ENCODE data around the gene KIAA2012.

KIAA2012 gene

DNA sequence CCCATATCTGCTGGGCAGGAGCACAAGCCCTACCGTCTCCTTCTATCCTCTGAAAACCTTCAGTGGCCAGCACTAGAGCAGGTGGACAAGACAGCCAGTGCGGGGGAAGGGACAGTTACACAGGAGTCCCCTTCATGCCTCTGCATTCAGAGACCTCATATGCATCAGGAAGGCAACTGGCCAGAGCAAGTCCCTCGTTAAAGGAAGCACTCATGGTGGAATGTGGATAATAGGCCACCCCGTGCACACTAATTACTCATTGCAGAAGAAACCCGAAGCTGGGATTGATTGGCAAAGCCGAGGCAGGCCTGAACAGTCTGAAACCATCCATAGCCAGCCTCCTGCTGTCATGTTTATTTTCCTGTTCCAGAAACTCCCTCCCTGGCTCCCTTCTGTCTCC, 11.2 kb downstream of the KIAA2012 start:
- no peak for DNase-seq (ENCODE audit: low read depth in 2 of 2)

DNA sequence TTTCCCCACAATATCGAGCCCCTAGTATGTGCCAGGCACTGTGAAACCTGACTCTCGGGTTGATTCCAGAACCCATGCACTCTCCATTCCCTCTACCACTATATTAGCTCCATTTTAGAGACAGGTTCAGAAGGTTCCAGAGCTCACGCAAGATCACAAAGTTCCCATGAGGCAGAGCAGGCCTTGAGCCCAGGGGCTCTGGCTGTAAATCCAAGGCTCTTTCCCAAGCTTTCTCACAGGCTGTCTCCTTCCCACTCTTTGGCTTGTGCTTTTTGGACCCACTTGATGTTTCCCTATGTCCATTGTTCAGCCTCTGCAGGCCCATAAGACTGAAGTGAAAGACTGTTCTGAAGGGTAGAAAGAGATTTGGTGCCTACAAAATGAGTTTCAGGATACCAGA, 15.7 kb downstream of the KIAA2012 start:
- no peak for DNase-seq (ENCODE audit: low read depth in 2 of 2)

DNA sequence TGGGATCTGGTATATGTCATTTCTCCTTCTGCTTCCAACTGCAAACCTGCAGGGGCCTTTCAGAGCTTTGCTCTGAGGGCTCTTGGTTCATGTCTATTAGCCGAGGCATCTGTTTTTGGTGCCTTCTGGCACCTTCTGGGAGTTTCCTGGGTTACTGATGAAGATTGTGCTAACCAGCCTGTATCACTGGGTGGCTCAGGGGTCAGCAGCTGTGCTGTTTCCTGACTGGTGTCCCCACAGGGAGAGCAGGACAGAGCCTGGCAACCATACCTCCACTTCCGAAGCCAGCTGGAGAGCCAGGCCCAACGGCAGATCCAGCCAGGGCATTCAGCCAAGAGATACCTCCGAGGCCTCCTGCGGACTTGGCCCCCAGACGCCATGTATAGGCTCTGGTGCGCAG, 17.5 kb downstream of the KIAA2012 start:
- no peak for DNase-seq (ENCODE audit: low read depth in 2 of 2)

DNA sequence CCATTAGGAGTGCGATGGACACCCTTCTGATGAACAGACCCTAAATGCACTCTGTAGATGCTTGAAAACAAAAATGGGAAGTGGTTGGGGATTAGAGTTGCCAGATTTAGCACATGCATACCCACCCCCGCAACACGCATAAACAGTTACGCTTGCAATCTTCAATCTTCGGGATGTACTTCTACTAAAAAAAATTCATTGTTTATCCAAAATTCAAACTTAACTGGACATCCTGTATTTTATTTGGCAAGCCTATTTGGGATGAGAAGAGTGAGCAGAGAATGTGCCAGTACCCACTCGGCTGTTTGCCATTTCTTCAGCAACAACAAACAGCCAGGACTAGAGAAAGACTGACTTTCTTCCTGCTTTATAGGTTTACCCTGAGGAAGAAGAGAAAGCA, 18.4 kb downstream of the KIAA2012 start:
- DNase-seq (ENCODE audit: low read depth in 2 of 2) = no peak

DNA sequence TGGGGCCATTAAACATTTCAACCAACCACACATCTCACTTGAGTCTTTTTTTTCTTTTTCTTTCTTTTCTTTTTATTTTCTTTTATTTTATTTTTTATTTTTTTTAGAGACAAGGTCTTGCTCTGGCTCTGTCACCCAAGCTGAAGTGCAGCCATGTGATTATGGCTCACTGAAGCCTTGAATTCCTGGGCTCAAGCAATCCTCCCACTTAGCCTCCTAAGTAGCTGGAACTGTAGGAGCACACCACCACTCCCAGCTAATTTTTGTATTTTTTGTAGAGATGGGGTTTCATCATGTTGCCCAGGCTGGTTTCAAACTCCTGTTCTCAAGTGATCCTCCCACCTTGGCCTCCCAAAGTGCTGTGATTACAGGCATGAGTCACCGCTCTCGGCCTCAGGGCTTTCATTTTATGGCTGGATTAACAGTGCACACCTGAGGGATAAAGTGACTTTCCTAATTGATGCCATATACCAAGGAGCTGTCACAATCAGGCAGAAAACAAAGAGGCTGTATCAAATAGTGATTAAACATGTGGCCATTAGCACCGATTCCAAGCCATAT, 21.5 kb downstream of the KIAA2012 start:
- no peak for DNase-seq (ENCODE audit: low read depth in 2 of 2)

DNA sequence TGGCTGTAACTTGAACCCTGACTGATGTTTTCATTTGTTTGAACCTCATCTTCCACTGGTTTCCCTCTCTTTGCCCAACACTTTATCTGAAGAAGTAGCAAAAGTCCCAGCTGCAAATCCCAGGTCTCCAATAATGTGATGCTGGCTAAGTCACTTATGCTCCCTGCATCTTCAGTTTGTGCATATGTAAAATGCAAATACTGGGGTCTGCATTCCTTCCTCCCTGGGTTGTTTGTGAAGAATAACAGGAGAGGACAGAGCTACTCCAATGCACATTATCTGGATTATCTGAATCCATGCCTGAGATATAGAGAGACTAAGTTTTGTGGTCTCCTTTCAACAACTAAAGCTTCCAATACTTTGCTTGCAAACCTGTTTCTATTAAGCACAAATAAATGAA, 22.2 kb downstream of the KIAA2012 start:
- no peak for DNase-seq (ENCODE audit: low read depth in 2 of 2)

DNA sequence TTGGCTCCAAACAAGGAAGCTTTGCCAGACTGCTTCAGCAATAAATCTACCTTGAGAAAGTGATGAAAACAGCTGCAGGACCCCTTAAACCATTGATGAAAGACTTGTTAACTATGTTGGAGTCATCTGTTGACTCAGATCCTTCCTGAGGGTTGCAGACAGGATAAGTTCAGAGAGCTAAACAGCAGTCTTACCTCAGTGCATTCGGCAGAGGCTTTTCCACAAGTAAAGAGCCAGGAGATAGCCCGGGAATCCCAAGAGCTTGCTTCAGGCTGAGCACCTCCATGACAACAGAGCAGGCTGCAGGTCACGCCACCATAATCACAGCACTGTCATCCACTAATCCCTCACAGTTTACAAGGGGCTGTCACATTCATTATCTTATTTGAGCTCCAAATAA, 23.7 kb downstream of the KIAA2012 start:
- DNase-seq (ENCODE audit: low read depth in 2 of 2) = no peak

DNA sequence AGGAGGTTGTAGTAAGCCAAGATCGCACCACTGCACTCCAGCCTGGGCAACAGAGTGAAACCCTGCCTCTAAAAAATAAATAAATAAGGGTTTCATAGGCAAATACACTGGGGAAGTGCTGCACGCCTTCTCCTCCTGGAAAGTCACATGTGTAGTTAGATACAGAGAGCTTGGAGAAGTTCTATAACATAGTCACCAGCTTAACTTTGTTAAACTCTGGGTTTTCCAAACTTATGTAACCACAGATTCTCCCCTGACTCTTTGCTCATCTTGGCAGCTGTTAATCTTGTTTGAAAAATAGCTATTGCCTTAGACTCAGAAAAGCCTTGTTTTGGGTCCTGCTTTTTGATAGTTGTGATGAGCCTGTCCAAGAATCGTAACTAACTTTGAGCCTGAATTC, 25.2 kb downstream of the KIAA2012 start:
- no peak for DNase-seq (ENCODE audit: low read depth in 2 of 2)

DNA sequence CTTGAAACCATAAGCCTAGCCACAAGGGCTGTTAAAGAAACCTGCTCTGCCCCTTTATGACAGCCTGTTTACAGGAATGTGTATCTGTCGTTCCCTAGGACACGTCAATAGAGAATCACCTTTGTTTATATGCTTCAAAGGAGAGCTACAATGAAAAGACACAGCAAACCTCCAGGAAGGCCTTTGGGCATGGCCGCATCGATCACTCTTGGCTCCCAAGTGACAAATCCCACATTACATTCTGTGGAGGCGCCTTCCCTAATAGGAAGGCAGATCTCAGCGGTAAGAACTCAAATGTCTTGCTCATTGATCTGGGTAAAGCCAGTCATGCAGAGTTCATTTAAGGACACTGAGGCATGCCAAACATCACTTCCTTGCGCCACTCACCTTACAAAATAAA, 26.5 kb downstream of the KIAA2012 start:
- no peak for DNase-seq (ENCODE audit: low read depth in 2 of 2)

DNA sequence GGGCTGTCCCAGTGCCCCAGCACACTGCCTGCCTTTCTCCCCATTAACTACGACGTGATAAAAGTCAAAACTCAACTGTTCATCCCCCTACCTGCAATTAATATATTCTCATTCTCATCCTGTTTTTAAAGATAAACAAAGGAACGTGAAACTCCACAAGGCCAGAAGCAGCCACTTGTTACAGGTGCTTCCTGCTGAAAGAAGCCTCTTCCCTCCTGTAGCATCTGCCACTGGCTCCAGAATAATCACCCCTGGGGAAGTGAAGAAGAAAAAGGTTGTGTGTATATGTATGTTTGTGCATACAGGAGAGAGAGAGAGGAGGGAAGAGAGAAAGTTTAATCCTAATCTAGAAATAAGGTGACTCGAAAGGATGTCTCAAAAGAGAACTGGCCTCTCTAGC, 27.1 kb downstream of the KIAA2012 start:
- DNase-seq (ENCODE audit: low read depth in 2 of 2) = no peak

DNA sequence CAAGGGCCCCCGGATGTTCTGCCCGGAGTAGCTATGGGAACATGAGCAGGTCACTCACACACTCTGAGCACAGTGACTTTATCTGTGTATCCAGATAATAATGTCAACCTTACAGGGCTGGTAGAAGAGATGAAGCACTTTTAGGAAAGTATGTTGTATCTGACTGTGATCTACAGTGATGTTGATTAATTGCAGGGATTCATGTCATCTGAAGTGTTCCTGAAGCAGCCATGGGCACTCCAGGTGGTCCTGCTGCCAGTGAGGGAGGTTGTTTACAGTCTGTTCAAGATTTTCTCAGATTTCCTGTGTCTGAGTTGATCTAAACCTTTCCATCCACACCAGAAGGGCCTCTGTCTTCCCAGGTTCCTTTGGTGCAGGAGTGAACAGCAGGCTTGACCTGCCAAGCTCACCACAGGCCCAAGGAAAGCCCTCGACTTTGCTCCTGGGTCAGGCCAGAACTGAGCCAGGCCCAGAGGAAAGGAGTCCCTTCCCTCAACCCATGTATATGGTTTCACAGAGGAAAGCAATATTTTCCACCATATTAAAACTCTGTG, 28.0 kb downstream of the KIAA2012 start:
- no peak for DNase-seq (ENCODE audit: low read depth in 2 of 2)

DNA sequence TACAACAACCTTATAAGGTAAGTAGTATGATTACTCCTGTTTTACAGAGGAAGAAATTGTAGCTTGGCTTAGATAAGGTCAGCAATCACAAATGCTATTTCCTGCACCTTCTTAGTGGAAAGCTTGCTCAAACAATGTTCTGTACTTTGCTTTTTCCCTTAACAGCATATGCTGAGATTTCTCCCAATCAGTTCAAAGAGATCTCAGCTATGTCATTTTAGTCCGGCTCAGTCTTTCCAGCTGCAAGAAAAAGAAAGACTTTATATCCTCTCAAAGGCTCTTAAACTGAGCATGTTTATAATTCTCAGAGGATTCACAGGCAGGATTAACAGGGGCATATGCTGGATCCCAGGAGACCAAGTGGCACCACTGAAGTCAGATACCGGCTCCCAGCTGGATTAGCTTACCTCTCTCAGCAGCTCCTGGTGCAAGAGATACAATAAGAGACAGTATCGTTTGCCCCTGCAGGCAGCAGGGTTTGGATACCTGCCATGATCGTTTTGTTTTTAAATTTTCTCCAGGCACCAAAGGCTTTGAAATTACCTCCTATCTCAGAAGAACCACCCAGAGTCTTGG, 29.5 kb downstream of the KIAA2012 start:
- DNase-seq (ENCODE audit: low read depth in 2 of 2) = no peak

DNA sequence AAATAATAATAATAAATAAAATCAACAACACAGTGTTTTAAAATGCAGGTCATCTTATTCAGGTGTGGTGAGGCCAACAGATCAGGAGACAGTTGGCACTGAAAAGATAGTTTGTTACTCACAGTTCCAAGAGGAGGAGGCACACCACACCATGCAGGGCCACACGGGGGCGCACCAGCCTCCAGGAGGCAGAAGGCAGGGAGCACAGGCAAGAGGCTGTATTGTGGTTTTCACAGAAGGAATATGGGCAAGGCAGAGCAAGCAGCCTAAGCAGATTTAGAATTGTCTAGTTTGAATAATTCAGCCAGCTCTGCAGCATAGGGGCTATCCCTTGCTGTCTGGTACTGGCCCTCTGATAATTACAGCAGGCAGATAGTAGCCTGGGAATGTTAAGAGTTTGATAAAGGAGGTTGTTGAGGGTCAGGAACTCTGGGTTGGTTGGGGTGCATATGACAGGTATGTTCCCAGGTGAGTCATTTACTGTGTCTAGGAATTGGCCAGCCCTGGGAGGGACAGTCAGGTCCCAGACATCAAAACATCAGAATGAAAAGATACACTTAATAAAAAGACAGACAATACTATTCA, 31.3 kb downstream of the KIAA2012 start:
- DNase-seq (ENCODE audit: low read depth in 2 of 2) = peak in 1 of 2 experiments; percentile 53

DNA sequence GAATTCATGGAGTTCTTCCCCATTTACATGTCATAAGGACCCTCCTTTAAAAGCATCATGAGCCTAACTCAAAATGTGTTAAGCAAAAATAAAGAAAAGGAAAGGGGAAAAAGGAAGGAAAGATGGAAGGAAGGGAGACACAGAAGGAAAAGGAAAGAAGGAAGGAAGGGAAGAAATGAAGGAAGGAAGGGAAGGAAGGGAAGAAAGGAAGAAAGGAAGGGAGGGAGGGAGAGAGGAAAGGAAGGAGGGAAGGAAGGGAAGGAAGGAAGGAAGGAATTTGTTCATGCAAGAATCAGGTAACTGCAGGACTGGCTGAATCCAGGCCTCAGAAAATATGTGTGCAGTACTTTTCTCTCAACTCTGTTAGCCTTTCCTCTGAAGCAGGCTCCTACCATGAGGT, 32.0 kb downstream of the KIAA2012 start:
- DNase-seq (ENCODE audit: low read depth in 2 of 2) = no peak

DNA sequence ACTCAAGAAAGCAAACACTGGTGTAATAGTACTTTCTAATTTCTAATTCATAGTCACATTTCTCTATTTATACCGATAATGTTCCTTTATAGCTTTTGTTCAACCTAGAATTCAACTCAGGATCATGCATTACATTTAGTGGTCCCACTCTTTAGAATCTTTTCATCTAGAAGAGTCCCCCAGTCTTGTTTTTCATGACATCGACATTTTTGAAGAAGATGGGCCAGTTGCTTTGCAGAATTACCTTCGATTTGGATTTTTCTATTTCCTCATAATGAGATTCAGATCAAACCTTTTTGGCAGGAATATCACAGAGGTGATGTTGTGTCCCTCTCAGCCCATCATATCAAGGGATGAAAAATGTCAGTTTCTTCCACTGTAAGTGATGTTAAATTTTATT, 35.3 kb downstream of the KIAA2012 start:
- no peak for DNase-seq (ENCODE audit: low read depth in 2 of 2)

DNA sequence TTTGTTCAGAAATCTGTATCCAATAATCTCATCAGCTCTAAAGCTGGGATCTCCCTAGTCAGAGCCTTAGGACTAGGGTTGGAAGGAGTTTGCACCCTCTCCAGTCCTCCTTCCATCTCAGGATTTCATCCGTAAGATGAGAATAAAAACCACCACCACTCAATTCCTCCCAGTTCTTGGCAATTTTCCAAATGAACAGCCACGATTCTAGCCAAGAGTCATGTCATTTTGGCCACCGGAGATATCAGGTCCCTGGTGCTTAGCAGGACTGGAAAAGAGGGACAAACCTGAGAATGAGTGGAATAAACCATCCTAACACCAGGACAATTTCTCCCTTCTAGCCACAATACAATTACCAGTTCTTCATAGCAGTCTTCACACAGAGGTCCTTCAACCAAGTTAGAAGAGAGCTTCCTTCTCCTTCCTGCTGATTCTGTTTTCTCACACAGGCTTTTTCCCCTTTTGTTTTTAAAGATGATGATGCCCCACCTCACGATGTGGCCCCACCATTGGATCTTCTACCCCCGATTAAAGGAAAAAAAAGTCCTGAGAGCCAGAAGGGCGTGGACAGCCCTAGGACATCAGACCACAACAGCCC, 36.2 kb downstream of the KIAA2012 start:
- no peak for DNase-seq (ENCODE audit: low read depth in 2 of 2)

DNA sequence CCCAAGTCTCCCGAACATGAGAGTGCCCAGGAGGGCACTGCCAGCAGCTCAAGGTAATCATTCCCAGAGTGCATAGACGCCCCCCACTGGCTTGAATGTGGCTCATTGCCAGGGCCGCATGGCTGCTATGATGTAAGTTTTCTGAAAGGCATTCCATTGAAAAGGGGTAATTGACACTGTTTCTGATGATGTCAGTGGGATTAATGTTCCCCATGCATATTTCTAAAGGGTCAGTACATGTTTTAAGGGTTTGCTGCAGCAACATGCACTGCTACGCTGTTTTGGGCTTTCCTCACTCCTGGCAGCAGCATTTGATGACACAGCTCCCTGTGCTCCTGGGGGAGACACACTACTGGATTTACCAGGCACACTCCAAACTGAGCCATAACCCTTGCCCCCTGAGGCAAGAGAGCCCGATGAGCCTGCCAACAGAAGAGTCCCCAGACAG, 36.7 kb downstream of the KIAA2012 start:
- no peak for DNase-seq (ENCODE audit: low read depth in 2 of 2)

DNA sequence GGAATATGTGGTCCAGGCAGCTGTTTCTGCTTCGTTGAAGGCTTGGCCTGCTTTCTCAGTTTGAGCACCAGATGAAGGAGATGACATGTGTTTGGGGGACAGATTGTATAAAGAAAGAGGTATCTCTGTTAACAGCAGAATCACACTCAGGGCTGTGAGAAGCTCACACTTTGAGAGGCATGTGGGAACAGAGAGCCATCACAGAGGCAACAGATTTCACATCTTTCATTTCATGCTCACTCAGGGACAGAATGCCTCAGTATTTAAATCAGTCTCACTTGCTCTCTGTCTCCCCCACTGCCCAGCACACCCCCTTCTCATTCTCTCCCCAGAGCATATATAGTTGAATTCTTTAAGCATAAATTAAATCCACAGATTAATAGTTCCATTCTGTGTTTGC, 37.4 kb downstream of the KIAA2012 start:
- no peak for DNase-seq (ENCODE audit: low read depth in 2 of 2)

DNA sequence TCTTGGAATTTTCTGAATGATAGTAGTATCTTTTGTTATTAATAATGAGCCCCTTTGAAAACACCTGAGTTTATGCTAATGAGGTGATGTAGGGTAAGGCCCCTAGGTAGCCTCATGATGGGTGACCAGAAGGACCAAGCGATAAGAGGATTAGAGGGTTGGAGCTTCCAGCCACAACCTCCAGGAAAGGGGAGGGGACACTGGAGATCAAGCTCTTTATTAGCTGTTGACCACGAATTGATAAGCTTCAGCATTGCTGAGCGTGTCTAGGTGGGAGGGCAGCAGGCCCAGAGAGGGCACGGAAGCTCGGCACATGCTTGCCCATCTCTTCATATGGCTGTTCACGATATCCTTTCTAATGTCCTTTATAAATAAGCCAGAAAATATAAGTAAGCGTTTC, 39.0 kb downstream of the KIAA2012 start:
- no peak for DNase-seq (ENCODE audit: low read depth in 2 of 2)

DNA sequence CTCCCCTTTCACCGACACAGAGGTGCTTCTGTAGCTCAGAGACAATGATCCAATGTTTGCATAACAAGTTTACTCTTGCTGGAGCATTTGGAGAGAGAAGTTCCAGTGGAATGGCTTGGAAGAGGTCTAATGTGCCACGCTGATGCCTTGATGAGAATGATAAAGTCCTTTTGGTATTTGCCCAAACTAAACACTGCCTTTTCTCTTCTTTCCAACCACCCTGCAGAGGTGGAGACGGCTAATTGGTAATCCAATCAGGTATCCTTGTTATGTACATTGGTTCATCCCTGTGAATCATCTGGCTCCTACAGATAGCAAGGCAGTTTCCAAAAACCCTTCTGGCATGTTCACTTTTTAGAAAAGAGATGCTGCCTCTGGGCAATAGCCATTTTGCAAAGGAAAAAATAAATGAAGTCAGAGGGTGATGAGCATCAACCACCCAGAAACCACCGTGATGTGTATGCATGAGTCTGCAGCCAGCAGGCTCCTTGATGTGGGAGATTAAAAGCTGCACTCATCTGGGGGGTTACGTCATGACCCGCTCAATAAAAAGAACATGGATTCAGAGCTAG, 40.6 kb downstream of the KIAA2012 start:
- no peak for DNase-seq (ENCODE audit: low read depth in 2 of 2)

DNA sequence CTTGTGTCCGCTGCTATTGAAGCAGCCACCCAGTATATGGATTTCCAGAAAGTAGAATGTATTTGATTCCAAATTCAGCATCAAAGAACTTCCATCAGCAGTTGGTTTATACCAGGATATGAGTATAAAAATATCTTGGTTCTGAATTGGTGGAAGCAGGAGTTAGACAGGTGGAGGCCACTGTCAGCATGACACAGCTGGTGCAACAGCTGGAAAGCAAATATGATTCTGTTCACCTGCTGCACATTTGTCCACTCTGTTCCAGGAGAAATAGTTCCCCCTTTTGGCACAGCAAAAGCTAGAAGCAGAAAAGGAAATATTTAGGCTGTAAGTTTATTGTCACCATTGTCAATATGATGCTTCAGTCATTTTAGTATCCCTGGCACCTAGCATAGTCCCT, 41.2 kb downstream of the KIAA2012 start:
- no peak for DNase-seq (ENCODE audit: low read depth in 2 of 2)

DNA sequence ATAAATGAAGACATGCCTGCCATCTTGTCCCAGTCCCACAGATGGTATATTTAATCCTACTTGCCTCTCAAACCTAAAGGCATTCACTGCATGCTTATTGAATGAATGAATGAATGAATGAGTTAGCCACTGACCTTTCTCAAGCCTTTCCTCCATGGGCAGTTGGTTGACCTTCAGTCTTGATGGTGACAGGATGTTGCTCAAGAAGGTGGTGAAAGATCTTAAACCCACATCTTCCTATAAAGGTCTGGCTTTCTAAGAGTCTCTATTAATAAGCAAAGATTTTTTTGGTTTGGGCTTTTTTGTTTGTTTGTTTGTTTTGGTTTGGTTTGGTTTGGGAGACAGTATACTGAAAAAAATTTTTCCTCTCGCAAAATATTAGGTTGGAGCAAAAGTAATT, 41.7 kb downstream of the KIAA2012 start:
- DNase-seq (ENCODE audit: low read depth in 2 of 2) = no peak

DNA sequence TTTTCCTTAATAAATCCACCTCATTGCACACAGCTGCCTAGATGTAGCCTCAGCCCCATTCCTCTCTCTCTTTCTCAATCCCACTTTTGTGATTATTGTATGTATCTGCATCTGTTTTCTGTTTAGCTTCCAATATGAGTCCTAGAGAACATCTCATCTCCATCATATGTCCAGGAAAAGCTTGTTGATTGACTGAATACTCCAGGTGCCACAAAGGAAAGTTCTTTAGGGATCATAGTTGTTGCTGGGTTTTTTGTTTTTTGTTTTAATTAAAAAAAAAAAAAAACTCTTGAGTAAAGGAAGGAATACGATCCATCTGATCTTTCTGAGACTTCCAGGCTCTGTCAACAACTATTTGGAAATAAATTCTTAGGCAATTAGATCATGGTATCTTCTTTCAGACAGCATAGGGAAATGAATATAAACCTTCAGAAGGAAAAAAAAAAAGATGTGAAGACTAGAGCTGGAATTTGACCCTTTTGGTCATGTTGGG, 42.5 kb downstream of the KIAA2012 start:
- DNase-seq (ENCODE audit: low read depth in 2 of 2) = no peak

Measured in stimulated activated CD4-positive, alpha-beta T cell treated with anti-CD3 and anti-CD28 coated beads, Interleukin-12 subunit alpha, Interleukin-12 subunit beta, amount 100 ng/mL, for 24 hours (primary cell).